K562 (cell line): ENCODE results near the gene CACNG6. TPM values are rescaled to one million over a fixed set of nuclear protein-coding genes. Genes with fewer than 3 reads are reported as not detected.

Source experiments
- ATAC-seq: fragments of 200-7000 bp; cut with Tn5 transposase; 3 replicates; pipeline ENCODE4 v1.9.1; 2020; ENCODE audit warnings: moderate library complexity
- BruUV-seq: library from RNA; stranded (reverse); fragments of 400-500 nt; replicated peaks from 2 replicates; lab custom pipeline; 2021; lab: Mats Ljungman, UMichigan
- CTCF ChIA-PET: fragments of 300-600 bp; formaldehyde crosslinking; extraction: SDS; loops from one replicate; lab custom pipeline; 2021; ENCODE audit warnings: low intra/inter-chr PET ratio; lab: Yijun Ruan, JAX
- POLR2A ChIA-PET: fragments of 300-600, 350-650 bp; sonication (Branson Sonifier 250); formaldehyde crosslinking; extraction: SDS; loops from one replicate; lab custom pipeline; 2021; ENCODE audit warnings: antibody characterized with exemption, inconsistent platforms; lab: Yijun Ruan, JAX
- DNase-seq, 4 experiments: peaks; one replicate each; pipeline versions ENCODE4 v3.0.0 to v3.0.0-alpha.2; 2011 to 2018; ENCODE audit warnings: low spot score in 3 of 4, mixed read lengths in 3 of 4; ENCODE audit errors: extremely low read depth in 1 of 4
- FAIRE-seq: peaks from 2 replicates; lab custom pipeline; 2011; peaks lifted over from hg19 to GRCh38; lab: Jason Lieb, UNC
- H2AFZ ChIP-seq: 2 replicates; pipeline ENCODE4 v1.6.0; 2011; ENCODE audit warnings: low read depth, low read length, control low read depth, inconsistent platforms
- H3K27ac ChIP-seq: fragments of 200-600 bp; 3 replicates; pipeline ENCODE4 v1.8.0; 2011; ENCODE audit warnings: low read depth, mild to moderate bottlenecking, control low read depth, inconsistent platforms, low read length, moderate library complexity, mixed read lengths; ENCODE audit errors: extremely low read depth
- H3K27me3 ChIP-seq, 2 experiments: fragments of 300-600 bp in 1 of 2; 2 replicates in 1 of 2; 3 replicates in 1 of 2; pipeline versions ENCODE4 v1.6.0 to v1.8.0; 2011; ENCODE audit warnings: inconsistent platforms in 2 of 2, low read length in 2 of 2, mild to moderate bottlenecking in 1 of 2, mixed read lengths in 1 of 2, moderate library complexity in 1 of 2; ENCODE audit not compliant: control insufficient read depth in 2 of 2, insufficient read depth in 2 of 2
- H3K36me3 ChIP-seq: fragments of 300-600 bp; 3 replicates; pipeline ENCODE4 v1.8.0; 2011; ENCODE audit warnings: mild to moderate bottlenecking, low read length, inconsistent platforms; ENCODE audit not compliant: control insufficient read depth, insufficient read depth
- H3K4me1 ChIP-seq, 2 experiments: fragments of 200-600 bp in 1 of 2; replicated peaks in 1 of 2; 2 replicates in 1 of 2; 3 replicates in 1 of 2; pipeline versions ENCODE4 v1.5.1 to v1.8.0; 2011; ENCODE audit warnings: inconsistent platforms in 2 of 2, low read length in 2 of 2, mild to moderate bottlenecking in 1 of 2, mixed read lengths in 1 of 2, moderate library complexity in 1 of 2; ENCODE audit not compliant: control insufficient read depth in 2 of 2, insufficient read depth in 2 of 2
- H3K4me2 ChIP-seq: 2 replicates; pipeline ENCODE4 v1.6.1; 2011; ENCODE audit warnings: low read length, control low read depth, inconsistent platforms, mixed read lengths; ENCODE audit not compliant: insufficient read depth
- H3K4me3 ChIP-seq: fragments of 200-600 bp; sonication (generic), shearing (Covaris generic); 2 replicates; pipeline ENCODE4 v1.5.1; 2016; ENCODE audit warnings: control low read depth, inconsistent platforms
- H3K79me2 ChIP-seq: fragments of 200-600 bp; 3 replicates; pipeline ENCODE4 v1.8.0; 2011; ENCODE audit warnings: low read length, inconsistent platforms; ENCODE audit not compliant: control insufficient read depth, insufficient read depth
- H3K9ac ChIP-seq, 2 experiments: 2 replicates each; pipeline versions ENCODE4 v1.6.0 to v1.6.1; 2011; ENCODE audit warnings: low read depth in 2 of 2, low read length in 2 of 2, control low read depth in 1 of 2, inconsistent platforms in 1 of 2, mild to moderate bottlenecking in 1 of 2, mixed read lengths in 1 of 2; ENCODE audit not compliant: insufficient read depth in 1 of 2
- H3K9me1 ChIP-seq: one replicate; pipeline ENCODE4 v1.6.0; 2011; ENCODE audit warnings: inconsistent platforms, mild to moderate bottlenecking, low read length, moderate library complexity; ENCODE audit not compliant: control insufficient read depth, insufficient read depth
- H3K9me3 ChIP-seq: replicated peaks from 2 replicates; pipeline ENCODE4 v1.5.1; 2011; ENCODE audit warnings: low read depth, low read length, inconsistent platforms; ENCODE audit not compliant: control insufficient read depth, insufficient read depth
- H4K20me1 ChIP-seq: replicated peaks from 2 replicates; pipeline ENCODE4 v1.6.1; 2011; ENCODE audit warnings: low read length, inconsistent platforms, mixed read lengths; ENCODE audit not compliant: control insufficient read depth, insufficient read depth
- CEBPG ChIP-seq, 3 experiments: fragments of 200-800 bp in 1 of 3; sonication (Bioruptor generic) in 1 of 3; sonication (generic) in 1 of 3; formaldehyde crosslinking in 1 of 3; IDR thresholded peaks in 2 of 3; conservative IDR thresholded peaks in 1 of 3; 2 replicates each; pipeline versions ENCODE4 v1.6.1 to v1.8.0; 2016 to 2022; ENCODE audit warnings: missing compliant biosample characterization in 2 of 3, missing genetic modification characterization in 2 of 3, mild to moderate bottlenecking in 1 of 3, missing genetic modification reagents in 1 of 3
- CHCHD3 ChIP-seq: fragments of 250-450 bp; sonication (Bioruptor Pico); IDR thresholded peaks from 2 replicates; pipeline ENCODE4 v2.1.2; 2022; ENCODE audit warnings: mild to moderate bottlenecking
- CSDE1 ChIP-seq, 2 experiments: fragments of 450-650 bp; IDR thresholded peaks; 2 replicates each; pipeline ENCODE4 v1.6.1; 2016; ENCODE audit warnings: mild to moderate bottlenecking in 1 of 2
- GATAD2A ChIP-seq: fragments of 450-650 bp; IDR thresholded peaks from 2 replicates; pipeline ENCODE4 v1.6.1; 2017
- IRF1 ChIP-seq: sonication (generic); formaldehyde crosslinking; IDR thresholded peaks from 2 replicates; pipeline ENCODE4 v1.8.0; 2022; ENCODE audit warnings: missing genetic modification reagents, mild to moderate bottlenecking, borderline replicate concordance
- MAZ ChIP-seq, 2 experiments: fragments of 450-650 bp in 1 of 2; sonication (generic) in 1 of 2; formaldehyde crosslinking; IDR thresholded peaks in 1 of 2; conservative IDR thresholded peaks in 1 of 2; 2 replicates each; pipeline versions ENCODE4 v1.4.0 to v1.5.0; 2020; ENCODE audit warnings: mild to moderate bottlenecking in 1 of 2, missing genetic modification reagents in 1 of 2
- NEUROD1 ChIP-seq: fragments of 150-350 bp; IDR thresholded peaks from 2 replicates; pipeline ENCODE4 v1.6.1; 2014; ENCODE audit warnings: borderline replicate concordance, low read length, low read depth; ENCODE audit not compliant: partially characterized antibody
- SAFB2 ChIP-seq: fragments of 200-400 bp; formaldehyde crosslinking; IDR thresholded peaks from 2 replicates; pipeline ENCODE4 v1.6.1; 2018; ENCODE audit warnings: borderline replicate concordance, low read length, low read depth, moderate library complexity; ENCODE audit not compliant: severe bottlenecking
- SMARCB1 ChIP-seq: IDR thresholded peaks from 2 replicates; pipeline ENCODE4 v1.6.1; 2011; ENCODE audit warnings: improper control_type of control experiment, low read depth; ENCODE audit not compliant: insufficient read length
- ZNF551 ChIP-seq: fragments of 250-450 bp; sonication (Bioruptor Pico); IDR thresholded peaks from 2 replicates; pipeline ENCODE4 v1.5.0; 2021; ENCODE audit warnings: mild to moderate bottlenecking, moderate library complexity
- ZNF583 ChIP-seq: fragments of 250-450 bp; sonication (Bioruptor Pico); IDR thresholded peaks from 2 replicates; pipeline ENCODE4 v1.4.0; 2020
- whole genome bisulfite sequencing: fragments of 100-300 bp; shearing (Covaris generic); methylation state at CpG from one replicate; pipeline ENCODE4 v1.1.6; 2016; ENCODE audit warnings: low coverage, mixed read lengths; ENCODE audit not compliant: insufficient coverage; ENCODE audit errors: missing lambda C conversion rate; 5-methylcytosine and 5-hydroxymethylcytosine counted together
- in situ Hi-C: fragments of 300-500 bp; cut with MboI; formaldehyde crosslinking; loops from 4 replicates; pipeline ENCODE4 v1.15.0; 2018; ENCODE audit warnings: inconsistent platforms, mixed read lengths
- intact Hi-C: fragments of 100-400 bp; cut with micrococcal nuclease; formaldehyde crosslinking; loops from 2 replicates; pipeline ENCODE4 v1.14.2; 2022
- polyA plus RNA-seq, 8 experiments: library from polyadenylated mRNA; depleted of rRNA in 4 of 8; stranded (reverse) in 5 of 8; unstranded in 3 of 8; fragments of >200 nt; fragmentation: Nextera tagmentation in 2 of 8; fragmentation: Illumina TruSeq in 1 of 8; extraction: Ambion mirVana in 2 of 8; extraction: Trizol in 1 of 8; gene quantifications; 2 replicates each; pipeline versions ENCODE4 v1.2.1 to v1.2.3, GENCODE V29; 2011 to 2014; ENCODE audit warnings: inconsistent platforms in 1 of 8, missing spikeins in 1 of 8
- total RNA-seq, 7 experiments: library from RNA; depleted of rRNA in 6 of 7; stranded (reverse); fragments of >200 nt in 6 of 7; fragmentation: Illumina TruSeq in 2 of 7; extraction: Trizol in 2 of 7; gene quantifications; 2 replicates each; pipeline versions ENCODE4 v1.2.1 to v1.2.3, GENCODE V29; 2011 to 2021; ENCODE audit warnings: low replicate concordance in 1 of 7

The CACNG6 gene
- total and polyA plus RNA-seq, 9 of the 15 experiments (the other 6 are each of a cell fraction or from before 2014, with no cell fraction given), result not detected

DNA sequence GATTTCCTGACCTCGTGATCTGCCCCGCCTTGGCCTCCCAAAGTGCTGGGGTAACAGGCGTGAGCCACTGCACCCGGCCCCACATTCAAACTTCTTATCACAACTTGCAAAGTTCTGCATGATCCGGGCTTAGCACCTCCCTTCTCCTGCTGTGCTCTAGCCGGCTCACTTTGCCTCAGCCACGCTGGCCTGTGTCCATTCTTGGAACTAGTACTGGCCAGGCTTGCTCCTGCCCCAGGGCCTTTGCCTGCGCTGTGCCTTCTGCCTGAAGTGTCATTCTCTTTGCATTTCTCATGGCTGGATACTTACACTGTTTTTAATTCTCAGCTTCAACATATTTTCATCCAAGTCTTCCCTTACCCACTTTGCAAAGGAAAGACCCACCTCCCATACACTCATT lies 29.9 kb downstream of the CACNG6 start (continued):
- no peak for TF ChIP-seq NEUROD1
- no peak for TF ChIP-seq CEBPG (CRISPR knock-in tag; IDR thresholded peaks at IDR 0.05)
- TF ChIP-seq CEBPG (tag; conservative IDR thresholded peaks at IDR 0.05 in 1 of 2, IDR thresholded peaks at IDR 0.05 in 1 of 2), result no peak
- TF ChIP-seq CSDE1 (IDR thresholded peaks at IDR 0.05), result no peak

DNA sequence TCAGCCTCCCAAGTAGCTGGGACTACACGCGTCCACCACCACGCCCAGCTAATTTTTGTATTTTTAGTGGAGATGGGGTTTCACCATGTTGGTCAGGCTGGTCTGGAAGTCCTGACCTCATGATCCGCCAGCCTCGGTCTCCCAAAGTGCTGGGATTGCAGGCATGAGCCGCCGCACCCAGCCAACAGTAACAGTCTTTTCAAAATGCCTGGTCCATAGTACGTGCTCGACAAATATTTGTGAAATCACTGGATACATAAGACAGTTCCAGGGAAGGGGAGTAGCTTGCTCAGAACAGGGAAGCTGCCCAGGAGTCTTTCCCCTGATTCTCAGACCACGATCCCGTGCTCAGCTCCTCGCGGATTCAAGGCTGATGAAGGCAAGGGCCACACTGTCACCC lies 30.5 kb downstream of the CACNG6 start:
- CTCF ChIA-PET, result interaction anchor here (0.7 kb wide), 1 partner anchor 11 kb away, joined by 3 read pairs; no protein-coding TSS in a partner anchor

More for the DNA sequence above, 30.5 kb downstream of the CACNG6 start:
- Histone ChIP-seq H3K36me3 (no peaks in the 10 kb centered on the region), H4K20me1 (no peaks in the 10 kb centered on the region), H3K9me3 (no peaks in the 10 kb centered on the region), H3K27ac (no peak overlapping the region), H3K4me1 (peaks cover 6 to 12% of the 10 kb centered on the region in 2 experiments; a peak in 3 of 5 replicates), H2AFZ (no peak overlapping the region), H3K79me2 (no peaks in the 10 kb centered on the region), H3K9me1 (no peaks in the 10 kb centered on the region), H3K27me3 (peaks cover 3 to 12% of the 10 kb centered on the region in 2 experiments; a peak in 3 of 5 replicates), H3K4me2 (no peak overlapping the region), H3K4me3 (no peak overlapping the region), H3K9ac (no peak overlapping the region)
- TF ChIP-seq ZNF551 (no peak), SMARCB1 (no peak), CHCHD3 (no peak), IRF1 (CRISPR knock-in tag) (no peak), MAZ (CRISPR knock-in tag; conservative IDR thresholded peaks at IDR 0.05 in 1 of 2, IDR thresholded peaks at IDR 0.05 in 1 of 2) (no peak), ZNF583 (CRISPR knock-in tag) (no peak), SAFB2 (no peak), GATAD2A (no peak)
- 28% methylated on average over 13 of the region's 13 CpGs for WGBS
- DNase-seq (no peak), FAIRE-seq (no peak), ATAC-seq (no peak)
- POLR2A ChIA-PET, result no interaction called here
- in situ Hi-C loops (loop anchor here (5.0 kb wide), 1 partner anchor 180 kb away; no protein-coding TSS in a partner anchor), intact Hi-C loops (loop anchor here (5.0 kb wide), 1 partner anchor 115 kb away; the partner anchor contains the start of gene CACNG7)
- BruUV-seq, result no TSS peak
